Measurements from ENCODE around the gene LDB3.

LDB3 gene

GRCh38 chr10:86651631-86652331 is 16.5 kb upstream of the LDB3 start:
- no peak for DNase-seq (ENCODE audit: low spot score)

DNA sequence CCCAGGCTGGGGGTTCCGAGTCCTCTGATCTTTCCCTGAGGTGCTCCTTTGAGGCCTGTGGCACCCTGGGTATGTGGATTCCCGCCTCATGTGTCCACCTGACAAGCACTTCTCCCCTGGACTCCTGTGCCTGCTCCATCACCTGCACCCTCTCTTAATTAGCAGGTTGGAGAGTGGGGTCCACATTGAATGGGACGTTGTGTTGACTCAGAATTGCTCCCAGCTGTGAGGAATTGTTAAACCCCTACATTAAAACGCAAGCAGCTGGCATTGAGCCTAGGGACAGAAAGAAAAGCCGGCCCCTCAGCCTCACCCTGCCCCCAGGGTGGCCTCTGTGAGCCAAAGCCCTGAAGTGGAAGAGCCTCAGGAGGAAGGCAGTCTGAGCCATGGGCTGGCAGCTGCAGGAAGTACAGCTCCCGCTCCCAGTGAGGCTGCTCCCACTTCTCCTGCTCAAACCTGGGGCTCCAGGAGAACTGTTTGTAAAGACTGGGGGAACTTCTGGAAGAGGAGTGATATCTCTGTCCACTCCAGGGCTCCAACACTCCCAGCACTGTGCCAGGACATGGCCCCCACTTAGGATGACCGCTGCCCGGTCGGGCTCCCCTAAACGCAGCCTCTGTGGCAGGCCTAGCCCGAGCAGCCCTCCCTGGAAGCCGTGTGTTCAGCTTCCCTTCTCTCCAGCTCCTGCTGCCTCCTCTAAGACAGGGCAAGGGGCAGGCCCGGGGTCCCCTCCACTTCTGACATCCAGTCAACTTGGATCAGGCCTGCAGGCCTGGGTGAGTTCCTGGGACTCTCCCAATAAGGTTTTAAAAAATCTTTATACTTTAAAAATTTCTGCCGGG is 15.7 kb upstream of the LDB3 start:
- DNase-seq (ENCODE audit: low spot score), result no peak

DNA sequence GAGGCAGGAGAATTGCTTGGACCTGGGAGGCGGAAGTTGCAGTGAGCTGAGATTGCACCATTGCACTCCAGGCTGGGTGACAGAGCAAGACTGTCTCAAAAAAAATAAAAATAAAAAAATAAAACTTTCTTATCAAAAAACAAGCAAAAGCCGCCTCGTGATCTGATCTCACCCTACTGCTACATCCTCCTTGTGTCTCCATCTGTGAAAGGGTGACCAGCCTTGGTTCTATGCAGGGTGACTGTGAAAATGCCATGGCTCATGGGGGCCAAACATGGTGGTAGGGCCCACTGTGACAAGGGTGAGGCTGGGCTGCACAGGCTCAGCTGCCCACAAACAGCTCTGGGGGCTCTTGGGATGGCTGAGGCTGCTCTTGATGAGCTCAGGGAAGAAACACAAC is 14.9 kb upstream of the LDB3 start:
- no peak for DNase-seq (ENCODE audit: low spot score)

DNA sequence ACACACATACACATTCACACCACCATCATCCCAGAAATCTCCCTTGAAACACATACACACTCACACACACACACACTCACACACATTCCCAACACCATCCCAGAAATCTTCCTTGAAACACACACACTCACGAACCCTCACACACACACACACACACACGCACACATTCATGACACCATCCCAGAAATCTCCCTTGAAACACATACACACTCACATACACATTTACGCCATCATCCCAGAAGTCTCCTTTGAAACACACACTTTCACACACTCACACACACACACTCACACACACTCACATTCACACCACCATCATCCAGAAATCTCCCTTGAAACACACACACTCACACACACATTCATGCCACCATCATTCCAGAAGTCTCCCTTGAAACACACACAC is 14.3 kb upstream of the LDB3 start:
- no peak for DNase-seq (ENCODE audit: low spot score)

DNA sequence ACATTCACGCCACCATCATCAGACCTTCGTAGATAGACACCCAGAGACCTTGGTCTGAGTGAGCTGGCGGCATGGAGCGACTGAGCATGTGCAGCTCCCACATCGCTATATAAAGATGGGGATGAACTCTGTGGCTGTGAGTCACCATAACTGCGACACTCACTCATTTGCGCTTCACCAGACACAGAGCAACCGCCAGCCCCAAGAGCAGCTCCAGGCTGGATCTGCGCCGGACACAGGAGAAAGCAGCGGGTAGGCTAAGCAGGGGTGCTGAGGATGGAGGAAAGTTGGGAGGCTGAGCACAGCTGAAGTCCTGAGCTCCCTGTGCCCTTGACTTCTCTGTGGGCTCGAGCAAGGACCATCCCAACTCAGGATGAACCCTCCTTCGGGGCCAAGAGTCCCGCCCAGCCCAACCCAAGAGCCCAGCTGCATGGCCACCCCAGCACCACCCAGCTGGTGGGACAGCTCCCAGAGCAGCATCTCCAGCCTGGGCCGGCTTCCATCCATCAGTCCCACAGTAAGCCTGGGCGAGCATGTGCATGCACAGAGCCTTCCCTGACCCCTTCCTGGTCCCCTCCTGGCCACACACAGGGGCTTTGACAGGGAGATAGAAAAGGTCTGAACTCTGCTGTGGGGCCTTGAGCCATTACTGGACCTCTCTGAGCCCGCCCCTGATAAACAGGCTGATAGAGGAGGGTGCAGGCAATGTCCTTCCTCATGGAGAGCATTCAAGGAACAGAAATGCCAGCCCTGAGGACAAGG is 13.7 kb upstream of the LDB3 start, which contains the start of gene OPN4:
Gene OPN4, plus strand, starts transcription at position 137 of the 762 bp plus-strand sequence. Its CDS starts 237 bp downstream, at position 374.
- no peak for DNase-seq (ENCODE audit: low spot score)

GRCh38 chr10:86655173-86655540 is 13.2 kb upstream of the LDB3 start:
- DNase-seq (ENCODE audit: low spot score), result no peak

DNA sequence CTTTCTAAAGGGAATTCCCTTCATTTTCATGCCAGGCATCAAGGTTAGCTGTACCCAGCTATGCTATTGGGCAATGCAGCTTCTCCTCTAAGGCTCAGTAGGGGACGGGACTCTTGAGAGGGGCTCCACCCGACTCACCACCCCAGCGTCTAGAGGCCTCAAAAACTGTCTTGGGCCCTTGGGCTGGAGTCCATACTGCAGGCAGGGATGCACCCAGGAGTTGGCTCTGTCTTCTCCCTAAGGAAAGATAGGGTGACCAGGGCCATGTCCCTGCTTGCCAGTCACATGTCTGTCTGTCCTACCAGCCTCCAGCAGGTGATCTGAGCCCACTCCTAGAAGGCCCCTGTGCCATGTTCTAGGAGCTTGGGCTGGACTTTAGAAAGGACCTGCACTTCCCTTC is 12.7 kb upstream of the LDB3 start:
- no peak for DNase-seq (ENCODE audit: low spot score)

DNA sequence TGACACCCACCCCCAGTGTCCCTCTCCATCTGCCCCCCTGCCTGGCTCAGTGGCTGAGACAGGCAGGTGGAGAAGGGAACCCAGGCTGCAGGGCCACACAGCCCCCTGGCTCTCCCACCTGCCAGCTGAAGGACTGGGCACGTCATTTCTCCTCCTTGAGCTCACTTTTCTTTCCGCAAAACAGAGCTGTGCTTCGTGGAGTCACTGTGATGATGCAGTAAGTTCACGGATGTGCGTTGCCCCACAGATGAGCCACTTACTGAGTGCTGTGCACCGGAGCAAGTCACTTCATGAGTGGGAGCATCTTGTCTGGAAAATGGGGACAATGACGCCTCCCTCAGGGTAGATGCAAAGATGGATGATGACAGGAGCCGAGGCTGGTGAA is 11.3 kb upstream of the LDB3 start:
- no peak for DNase-seq (ENCODE audit: low spot score)

DNA sequence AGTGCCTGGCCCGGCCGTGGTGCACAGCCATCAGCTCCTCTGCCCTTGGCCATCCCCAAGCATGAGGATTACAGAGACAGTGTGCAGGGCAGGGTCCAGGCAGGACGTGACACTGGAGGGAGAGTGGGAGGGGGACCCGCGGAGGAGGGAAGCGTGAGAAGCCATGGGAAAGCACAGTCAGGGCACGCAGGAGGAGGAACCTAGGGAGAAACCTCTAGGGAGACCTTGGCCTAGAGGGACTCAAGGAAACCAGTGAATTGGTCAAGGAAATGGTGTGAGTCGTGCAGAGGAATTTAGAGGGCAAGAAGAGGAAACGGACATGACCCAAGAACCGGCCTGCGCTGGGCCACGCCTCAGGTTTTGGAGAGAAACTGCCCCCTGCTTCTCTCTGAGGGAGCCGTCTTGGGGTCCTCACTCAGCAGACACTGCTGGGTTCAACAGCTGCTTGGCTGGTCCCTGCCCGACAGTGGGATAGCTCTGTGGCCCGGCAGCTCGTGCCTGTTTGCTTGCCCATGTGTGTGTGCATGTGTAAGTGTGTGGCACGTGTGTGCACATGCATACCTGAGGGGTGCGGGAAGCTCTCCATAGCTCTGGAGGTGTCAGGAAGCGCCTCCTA is 10.8 kb upstream of the LDB3 start:
- DNase-seq (ENCODE audit: low spot score), result no peak

GRCh38 chr10:86658261-86658741 is 10.0 kb upstream of the LDB3 start:
- no peak for DNase-seq (ENCODE audit: low spot score)

DNA sequence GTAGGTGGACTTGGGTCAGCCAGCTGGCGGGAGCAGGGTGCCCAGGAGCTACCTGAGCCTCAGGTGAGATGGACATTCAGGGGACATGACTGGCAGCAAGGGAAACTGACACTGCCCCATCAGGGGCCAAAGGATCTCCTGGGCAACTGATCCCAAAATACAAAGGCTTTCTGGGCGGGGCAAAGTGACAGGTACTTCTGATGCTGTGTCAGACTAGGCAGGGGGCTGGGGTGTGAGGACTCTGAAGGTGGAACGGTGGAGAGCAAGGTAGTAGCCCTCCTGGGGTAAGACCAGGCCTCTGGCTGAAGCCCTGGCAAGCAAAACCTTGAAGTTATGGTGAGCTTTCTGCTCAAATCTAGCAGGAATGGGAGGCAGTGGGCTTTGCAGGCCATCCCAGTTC is 9.6 kb upstream of the LDB3 start:
- DNase-seq (ENCODE audit: low spot score), result no peak

GRCh38 chr10:86659161-86659691 is 9.1 kb upstream of the LDB3 start:
- DNase-seq (ENCODE audit: low spot score), result no peak

DNA sequence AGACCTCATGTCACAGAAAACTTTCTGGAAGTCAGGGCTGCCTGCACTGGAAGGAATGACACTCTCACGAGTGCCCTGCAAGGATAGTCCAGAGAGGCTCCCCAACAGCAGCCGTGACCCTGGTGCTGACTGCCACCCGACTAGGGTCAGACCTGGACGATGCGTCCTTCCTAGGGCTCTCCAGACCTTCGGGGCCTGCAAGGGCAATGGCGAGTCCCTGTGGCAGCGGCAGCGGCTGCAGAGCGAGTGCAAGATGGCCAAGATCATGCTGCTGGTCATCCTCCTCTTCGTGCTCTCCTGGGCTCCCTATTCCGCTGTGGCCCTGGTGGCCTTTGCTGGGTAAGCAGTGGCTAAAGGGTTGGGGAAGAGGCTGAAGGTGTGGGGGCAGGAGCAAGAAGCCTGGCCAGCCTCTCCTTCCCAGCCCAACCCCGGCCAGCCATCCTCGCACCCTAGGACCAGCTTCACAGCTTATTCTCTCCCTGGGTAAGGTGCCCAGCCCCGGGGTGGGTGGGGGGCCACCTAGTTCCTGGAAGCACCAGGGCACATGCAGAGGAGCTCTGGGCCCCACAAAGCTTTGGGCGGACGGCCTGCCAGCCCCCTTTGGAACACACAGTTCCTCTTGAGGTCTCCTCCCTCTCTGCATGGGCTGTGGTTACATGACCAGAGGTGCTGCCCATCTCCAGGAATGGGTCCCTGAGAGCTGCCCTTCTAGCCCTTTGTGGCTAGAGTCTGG is 8.4 kb upstream of the LDB3 start:
- DNase-seq (ENCODE audit: low spot score), result no peak

DNA sequence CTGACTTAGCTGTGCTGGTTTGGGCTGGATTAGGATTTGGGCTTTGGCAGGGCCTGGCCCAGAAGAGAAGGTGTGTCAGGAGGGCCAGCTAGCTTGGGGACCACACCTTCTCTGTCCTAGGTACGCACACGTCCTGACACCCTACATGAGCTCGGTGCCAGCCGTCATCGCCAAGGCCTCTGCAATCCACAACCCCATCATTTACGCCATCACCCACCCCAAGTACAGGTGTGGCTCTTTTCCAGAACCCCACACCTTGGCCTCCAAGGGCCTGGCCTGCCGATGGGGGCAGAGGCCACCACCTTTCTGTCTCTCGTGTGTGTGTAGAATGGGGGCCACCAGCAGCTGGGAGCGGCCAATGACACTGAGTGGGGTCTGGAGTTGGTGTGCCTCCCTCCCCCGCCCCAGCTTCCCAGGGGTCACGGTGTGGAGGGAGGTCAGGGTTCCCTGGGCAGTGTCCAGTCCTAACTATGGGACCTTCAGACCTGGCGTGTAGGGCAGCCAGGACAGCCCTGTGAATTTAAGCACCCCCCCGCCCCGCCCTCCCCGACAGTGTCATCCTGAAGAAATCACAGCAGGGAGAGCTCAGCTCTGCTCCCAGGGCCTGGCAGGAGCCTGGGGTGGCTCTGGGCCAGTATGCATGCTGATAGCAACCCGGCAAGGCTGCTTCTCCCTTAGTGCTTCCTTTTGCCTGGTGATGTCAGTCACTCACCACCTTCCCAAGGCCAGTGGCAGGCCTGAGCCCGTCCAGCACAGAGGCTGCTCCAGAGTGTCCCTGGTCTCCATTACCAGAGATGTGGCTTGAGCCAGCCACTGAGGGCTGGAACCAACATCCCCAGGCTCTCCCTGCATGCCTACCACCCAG is 6.9 kb upstream of the LDB3 start:
- no peak for DNase-seq (ENCODE audit: low spot score)

- DNase-seq (ENCODE audit: low spot score), result no peak
Measured at GRCh38 chr10:86662186-86663045, 5.9 kb upstream of the LDB3 start.

GRCh38 chr10:86663046-86663345 is 5.3 kb upstream of the LDB3 start:
- DNase-seq (ENCODE audit: low spot score), result no peak

- no peak for DNase-seq (ENCODE audit: low spot score)
Measured at GRCh38 chr10:86663576-86664339, 4.6 kb upstream of the LDB3 start.

- no peak for DNase-seq (ENCODE audit: low spot score)
Measured at GRCh38 chr10:86664341-86665217, 3.7 kb upstream of the LDB3 start.
